GM12878 (cell line): ENCODE results near the gene KRT7.

Source experiments
- ASH2L ChIP-seq: fragments of 300-600, 200-600 bp; sonication (generic); IDR thresholded peaks from 2 replicates; pipeline ENCODE4 v1.6.1; 2017; ENCODE audit warnings: low read depth, mild to moderate bottlenecking, borderline replicate concordance
- EGR1 ChIP-seq, 2 experiments: IDR thresholded peaks; 1 replicate in 1 of 2; 2 replicates in 1 of 2; pipeline ENCODE4 v1.6.1; 2011 to 2012; ENCODE audit warnings: low read depth in 2 of 2, low read length in 2 of 2, borderline replicate concordance in 1 of 2, mild to moderate bottlenecking in 1 of 2, moderate library complexity in 1 of 2
- ETV6 ChIP-seq, 2 experiments: fragments of 450-650 bp in 1 of 2; IDR thresholded peaks in 1 of 2; conservative IDR thresholded peaks in 1 of 2; 2 replicates each; pipeline ENCODE4 v1.6.1; 2014; ENCODE audit warnings: antibody characterized with exemption in 1 of 2, borderline replicate concordance in 1 of 2, low read depth in 1 of 2, mild to moderate bottlenecking in 1 of 2, moderate library complexity in 1 of 2
- EZH2 ChIP-seq: IDR thresholded peaks from 2 replicates; pipeline ENCODE4 v1.6.1; 2012; ENCODE audit warnings: low read depth, mild to moderate bottlenecking, control low read depth, inconsistent platforms, low read length, borderline replicate concordance; ENCODE audit not compliant: control insufficient read depth
- KDM1A ChIP-seq: fragments of 200-600 bp; sonication (generic); IDR thresholded peaks from 2 replicates; pipeline ENCODE4 v1.6.1; 2016; ENCODE audit warnings: borderline replicate concordance
- NFIC ChIP-seq: IDR thresholded peaks from 2 replicates; pipeline ENCODE4 v1.6.1; 2012; ENCODE audit warnings: low read depth, mild to moderate bottlenecking, inconsistent platforms, low read length, moderate library complexity
- POLR2AphosphoS5 ChIP-seq: IDR thresholded peaks from 2 replicates; pipeline ENCODE4 v1.6.1; 2011; ENCODE audit warnings: mild to moderate bottlenecking, low read length, inconsistent platforms
- RELA ChIP-seq: fragments of 450-650 bp; IDR thresholded peaks from 2 replicates; pipeline ENCODE4 v1.8.0; 2014; ENCODE audit warnings: borderline replicate concordance; ENCODE audit not compliant: partially characterized antibody
- TF ChIP-seq, protein P1 (sequence below): IDR thresholded peaks from 2 replicates; pipeline ENCODE4 v1.6.1; 2011; ENCODE audit warnings: borderline replicate concordance, low read depth, mild to moderate bottlenecking, moderate library complexity, mixed read lengths, low read length; ENCODE audit not compliant: insufficient read depth; ENCODE audit errors: extremely low read length
- TF ChIP-seq, protein P2 (sequence below): IDR thresholded peaks from 2 replicates; pipeline ENCODE4 v1.6.1; 2012; ENCODE audit warnings: low read depth, low read length, improper control_type of control experiment
- TF ChIP-seq, protein P3 (sequence below), 3 experiments: IDR thresholded peaks in 2 of 3; conservative IDR thresholded peaks in 1 of 3; 2 replicates each; pipeline ENCODE4 v1.5.1; 2011; ENCODE audit warnings: low read depth in 3 of 3, low read length in 3 of 3, mild to moderate bottlenecking in 3 of 3, control low read depth in 2 of 3, moderate library complexity in 2 of 3, inconsistent platforms in 1 of 3, mixed read lengths in 1 of 3; ENCODE audit not compliant: control insufficient read depth in 2 of 3, insufficient read depth in 1 of 3; ENCODE audit errors: extremely low read depth in 1 of 3

DNA sequence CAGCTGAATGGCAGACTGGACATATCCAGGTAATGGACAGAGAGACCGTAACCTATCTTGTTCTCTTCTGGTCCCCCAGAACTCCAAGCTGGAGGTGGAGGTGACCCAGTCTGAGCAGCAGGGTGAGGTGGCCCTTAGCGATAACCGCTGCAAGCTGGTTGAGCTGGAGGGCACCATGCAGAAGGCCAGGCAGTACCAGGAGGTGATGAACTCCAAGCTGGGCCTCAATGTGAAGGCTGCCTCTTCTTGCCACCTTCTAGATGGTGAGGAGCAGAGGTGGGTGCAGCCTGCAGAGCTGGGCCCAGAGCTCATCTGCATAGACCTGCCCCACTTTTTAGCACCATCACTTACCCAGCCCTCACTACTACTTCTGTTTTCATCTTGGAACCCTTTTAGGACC lies 34.2 kb downstream of the KRT7 start:
- no peak for TF ChIP-seq EGR1 (IDR thresholded peaks at IDR 0.05; ENCODE audit: borderline replicate concordance in 1 of 2, low read depth in 2 of 2, low read length in 2 of 2)
- TF ChIP-seq, protein P1, sequence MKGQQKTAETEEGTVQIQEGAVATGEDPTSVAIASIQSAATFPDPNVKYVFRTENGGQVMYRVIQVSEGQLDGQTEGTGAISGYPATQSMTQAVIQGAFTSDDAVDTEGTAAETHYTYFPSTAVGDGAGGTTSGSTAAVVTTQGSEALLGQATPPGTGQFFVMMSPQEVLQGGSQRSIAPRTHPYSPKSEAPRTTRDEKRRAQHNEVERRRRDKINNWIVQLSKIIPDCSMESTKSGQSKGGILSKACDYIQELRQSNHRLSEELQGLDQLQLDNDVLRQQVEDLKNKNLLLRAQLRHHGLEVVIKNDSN = no peak
- TF ChIP-seq, protein P2, sequence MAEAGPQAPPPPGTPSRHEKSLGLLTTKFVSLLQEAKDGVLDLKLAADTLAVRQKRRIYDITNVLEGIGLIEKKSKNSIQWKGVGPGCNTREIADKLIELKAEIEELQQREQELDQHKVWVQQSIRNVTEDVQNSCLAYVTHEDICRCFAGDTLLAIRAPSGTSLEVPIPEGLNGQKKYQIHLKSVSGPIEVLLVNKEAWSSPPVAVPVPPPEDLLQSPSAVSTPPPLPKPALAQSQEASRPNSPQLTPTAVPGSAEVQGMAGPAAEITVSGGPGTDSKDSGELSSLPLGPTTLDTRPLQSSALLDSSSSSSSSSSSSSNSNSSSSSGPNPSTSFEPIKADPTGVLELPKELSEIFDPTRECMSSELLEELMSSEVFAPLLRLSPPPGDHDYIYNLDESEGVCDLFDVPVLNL = no peak
- TF ChIP-seq EZH2 = no peak
- TF ChIP-seq, protein P3, sequence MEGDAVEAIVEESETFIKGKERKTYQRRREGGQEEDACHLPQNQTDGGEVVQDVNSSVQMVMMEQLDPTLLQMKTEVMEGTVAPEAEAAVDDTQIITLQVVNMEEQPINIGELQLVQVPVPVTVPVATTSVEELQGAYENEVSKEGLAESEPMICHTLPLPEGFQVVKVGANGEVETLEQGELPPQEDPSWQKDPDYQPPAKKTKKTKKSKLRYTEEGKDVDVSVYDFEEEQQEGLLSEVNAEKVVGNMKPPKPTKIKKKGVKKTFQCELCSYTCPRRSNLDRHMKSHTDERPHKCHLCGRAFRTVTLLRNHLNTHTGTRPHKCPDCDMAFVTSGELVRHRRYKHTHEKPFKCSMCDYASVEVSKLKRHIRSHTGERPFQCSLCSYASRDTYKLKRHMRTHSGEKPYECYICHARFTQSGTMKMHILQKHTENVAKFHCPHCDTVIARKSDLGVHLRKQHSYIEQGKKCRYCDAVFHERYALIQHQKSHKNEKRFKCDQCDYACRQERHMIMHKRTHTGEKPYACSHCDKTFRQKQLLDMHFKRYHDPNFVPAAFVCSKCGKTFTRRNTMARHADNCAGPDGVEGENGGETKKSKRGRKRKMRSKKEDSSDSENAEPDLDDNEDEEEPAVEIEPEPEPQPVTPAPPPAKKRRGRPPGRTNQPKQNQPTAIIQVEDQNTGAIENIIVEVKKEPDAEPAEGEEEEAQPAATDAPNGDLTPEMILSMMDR (IDR thresholded peaks at IDR 0.05 in 2 of 3, conservative IDR thresholded peaks at IDR 0.05 in 1 of 3; ENCODE audit: control insufficient read depth in 2 of 3, extremely low read depth in 1 of 3, insufficient read depth in 1 of 3, low read depth in 3 of 3, low read length in 3 of 3) = no peak
- TF ChIP-seq ETV6 (conservative IDR thresholded peaks at IDR 0.05 in 1 of 2, IDR thresholded peaks at IDR 0.05 in 1 of 2; ENCODE audit: borderline replicate concordance in 1 of 2, low read depth in 1 of 2) = no peak
- no peak for TF ChIP-seq KDM1A
- no peak for TF ChIP-seq ASH2L
- TF ChIP-seq RELA = no peak
- no peak for TF ChIP-seq POLR2AphosphoS5
- no peak for TF ChIP-seq NFIC
